ENCODE results near the gene SP9. TPM values are rescaled to one million over a fixed set of nuclear protein-coding genes. Genes with fewer than 3 reads are reported as not detected.

The SP9 gene
- total RNA-seq, 2 donors from 2014 or later = not detected

GRCh38 chr2:174364628-174365027 is 29.9 kb downstream of the SP9 start:
- Mint-ChIP-seq H3K36me3 (ENCODE audit: low read depth) (peaks cover 74% of the 10 kb centered on the region), H3K4me3 (no peak overlapping the region)

GRCh38 chr2:174365571-174365970 is 30.8 kb downstream of the SP9 start:
- Mint-ChIP-seq H3K27me3 (ENCODE audit: insufficient read depth) (no peaks in the 10 kb centered on the region), H3K27ac (no peak overlapping the region), H3K4me1 (no peaks in the 10 kb centered on the region), H3K4me3 (no peak overlapping the region), H3K36me3 (ENCODE audit: low read depth) (peaks cover 73% of the 10 kb centered on the region), H3K9me3 (peaks cover 40% of the 10 kb centered on the region)
- WGBS, 2 experiments (ENCODE audit: insufficient coverage in 1 of 2, insufficient read length in 1 of 2) = 98 to 100% methylated on average over 1 to 2 of the region's 2 CpGs
- H3K27me3 ChIP-seq (ENCODE audit: control insufficient read depth, insufficient read depth, low read length, poor library complexity, severe bottlenecking) = no peaks in the 10 kb centered on the region
- H3K36me3 ChIP-seq (ENCODE audit: control insufficient read depth, insufficient read depth, low read length) = peaks cover 51% of the 10 kb centered on the region
- peaks cover 51% of the 10 kb centered on the region for H3K9me3 ChIP-seq (ENCODE audit: control insufficient read depth, low read length)
- no peak for DNase-seq
- no peak overlapping the region for H3K4me3 ChIP-seq (ENCODE audit: low read length)
- H3K27ac ChIP-seq (ENCODE audit: low read depth, low read length) = no peak overlapping the region
- H3K9ac ChIP-seq (ENCODE audit: extremely low read depth, low read length, poor library complexity, severe bottlenecking) = no peak overlapping the region
- no peaks in the 10 kb centered on the region for H3K4me1 ChIP-seq (ENCODE audit: control insufficient read depth, insufficient read depth, low read length)
- TF ChIP-seq, protein P1, sequence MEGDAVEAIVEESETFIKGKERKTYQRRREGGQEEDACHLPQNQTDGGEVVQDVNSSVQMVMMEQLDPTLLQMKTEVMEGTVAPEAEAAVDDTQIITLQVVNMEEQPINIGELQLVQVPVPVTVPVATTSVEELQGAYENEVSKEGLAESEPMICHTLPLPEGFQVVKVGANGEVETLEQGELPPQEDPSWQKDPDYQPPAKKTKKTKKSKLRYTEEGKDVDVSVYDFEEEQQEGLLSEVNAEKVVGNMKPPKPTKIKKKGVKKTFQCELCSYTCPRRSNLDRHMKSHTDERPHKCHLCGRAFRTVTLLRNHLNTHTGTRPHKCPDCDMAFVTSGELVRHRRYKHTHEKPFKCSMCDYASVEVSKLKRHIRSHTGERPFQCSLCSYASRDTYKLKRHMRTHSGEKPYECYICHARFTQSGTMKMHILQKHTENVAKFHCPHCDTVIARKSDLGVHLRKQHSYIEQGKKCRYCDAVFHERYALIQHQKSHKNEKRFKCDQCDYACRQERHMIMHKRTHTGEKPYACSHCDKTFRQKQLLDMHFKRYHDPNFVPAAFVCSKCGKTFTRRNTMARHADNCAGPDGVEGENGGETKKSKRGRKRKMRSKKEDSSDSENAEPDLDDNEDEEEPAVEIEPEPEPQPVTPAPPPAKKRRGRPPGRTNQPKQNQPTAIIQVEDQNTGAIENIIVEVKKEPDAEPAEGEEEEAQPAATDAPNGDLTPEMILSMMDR (conservative IDR thresholded peaks at IDR 0.05) = no peak

More at GRCh38 chr2:174364628-174365027, 29.9 kb downstream of the SP9 start:
- no peaks in the 10 kb centered on the region for H3K27me3 Mint-ChIP-seq (ENCODE audit: insufficient read depth)
- peaks cover 43% of the 10 kb centered on the region for H3K9me3 Mint-ChIP-seq
- no peaks in the 10 kb centered on the region for H3K4me1 ChIP-seq (ENCODE audit: control insufficient read depth, insufficient read depth, low read length)
- H3K27ac ChIP-seq (ENCODE audit: low read depth, low read length) = no peak overlapping the region
- H3K4me3 ChIP-seq (ENCODE audit: low read length) = no peak overlapping the region
- peaks cover 51% of the 10 kb centered on the region for H3K9me3 ChIP-seq (ENCODE audit: control insufficient read depth, low read length)
- no peaks in the 10 kb centered on the region for H3K27me3 ChIP-seq (ENCODE audit: control insufficient read depth, insufficient read depth, low read length, poor library complexity, severe bottlenecking)
- TF ChIP-seq, protein P1 (conservative IDR thresholded peaks at IDR 0.05) = no peak
- WGBS, 2 experiments (ENCODE audit: insufficient coverage in 1 of 2, insufficient read length in 1 of 2) = 95% methylated on average over 2 of the region's 2 CpGs
- H3K4me1 Mint-ChIP-seq = no peaks in the 10 kb centered on the region
- DNase-seq = no peak
- no peak overlapping the region for H3K27ac Mint-ChIP-seq
- peaks cover 42% of the 10 kb centered on the region for H3K36me3 ChIP-seq (ENCODE audit: control insufficient read depth, insufficient read depth, low read length)
- no peak overlapping the region for H3K9ac ChIP-seq (ENCODE audit: extremely low read depth, low read length, poor library complexity, severe bottlenecking)

DNA sequence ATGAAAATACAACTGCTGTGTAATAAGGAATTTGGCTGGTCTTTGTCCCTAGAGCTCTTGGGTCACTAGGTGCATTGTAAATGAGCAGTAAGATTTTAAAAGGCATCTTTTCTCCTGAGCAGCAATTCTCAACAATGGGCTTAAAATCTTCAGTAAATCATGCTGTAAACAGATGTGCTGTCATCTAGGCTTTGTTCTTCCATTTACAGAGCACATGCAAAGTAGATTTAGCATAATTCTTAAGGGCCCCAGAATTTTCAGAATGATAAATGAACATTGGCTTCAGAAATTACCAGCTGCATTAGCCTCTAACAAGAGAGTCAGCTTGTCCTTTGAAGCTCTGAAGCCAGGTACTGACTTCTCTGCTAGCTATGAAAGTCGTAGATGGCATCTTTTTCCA is 33.9 kb downstream of the SP9 start:
- Mint-ChIP-seq H3K4me1 (no peaks in the 10 kb centered on the region), H3K27ac (no peak overlapping the region), H3K4me3 (no peak overlapping the region), H3K9me3 (peaks cover 29% of the 10 kb centered on the region), H3K36me3 (ENCODE audit: low read depth) (peaks cover 64% of the 10 kb centered on the region), H3K27me3 (ENCODE audit: insufficient read depth) (no peaks in the 10 kb centered on the region)
- Histone ChIP-seq H3K4me1 (ENCODE audit: control insufficient read depth, insufficient read depth, low read length) (no peaks in the 10 kb centered on the region), H3K9me3 (ENCODE audit: control insufficient read depth, low read length) (peaks cover 41% of the 10 kb centered on the region), H3K9ac (ENCODE audit: extremely low read depth, low read length, poor library complexity, severe bottlenecking) (no peak overlapping the region), H3K4me3 (ENCODE audit: low read length) (no peak overlapping the region), H3K27ac (ENCODE audit: low read depth, low read length) (no peak overlapping the region), H3K36me3 (ENCODE audit: control insufficient read depth, insufficient read depth, low read length) (peaks cover 51% of the 10 kb centered on the region), H3K27me3 (ENCODE audit: control insufficient read depth, insufficient read depth, low read length, poor library complexity, severe bottlenecking) (no peaks in the 10 kb centered on the region)
- 96 to 100% methylated on average over 1 of the region's 1 CpG for WGBS, 2 experiments (ENCODE audit: insufficient coverage in 1 of 2, insufficient read length in 1 of 2)
- TF ChIP-seq, protein P1 (conservative IDR thresholded peaks at IDR 0.05) = no peak
- no peak for DNase-seq

All from endodermal cell (in vitro differentiated cells).